ENCODE measurements around the gene ATG13.
A peak's percentile ranks its signal among the peaks of the same experiment; 100 is the strongest.

ATG13 gene

DNA sequence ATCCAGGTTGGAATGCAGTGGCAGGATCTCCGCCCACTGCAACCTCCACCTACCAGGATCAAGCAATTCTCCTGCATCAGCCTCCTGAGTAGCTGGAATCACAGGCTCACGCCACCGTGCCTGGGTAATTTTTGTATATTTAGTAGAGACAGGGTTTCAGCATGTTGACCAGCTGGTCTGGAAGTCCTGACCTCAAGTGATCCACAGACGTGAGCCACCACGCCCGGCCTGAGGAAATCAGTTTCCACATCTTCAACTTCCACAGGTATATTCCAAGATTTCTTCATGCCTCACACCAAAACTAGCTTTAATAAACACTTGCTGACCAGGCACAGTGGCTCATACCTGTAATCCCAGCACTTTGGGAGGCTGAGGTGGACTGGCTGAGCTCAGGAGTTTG, 8.0 kb upstream of the ATG13 start:
- DNase-seq = no peak

DNA sequence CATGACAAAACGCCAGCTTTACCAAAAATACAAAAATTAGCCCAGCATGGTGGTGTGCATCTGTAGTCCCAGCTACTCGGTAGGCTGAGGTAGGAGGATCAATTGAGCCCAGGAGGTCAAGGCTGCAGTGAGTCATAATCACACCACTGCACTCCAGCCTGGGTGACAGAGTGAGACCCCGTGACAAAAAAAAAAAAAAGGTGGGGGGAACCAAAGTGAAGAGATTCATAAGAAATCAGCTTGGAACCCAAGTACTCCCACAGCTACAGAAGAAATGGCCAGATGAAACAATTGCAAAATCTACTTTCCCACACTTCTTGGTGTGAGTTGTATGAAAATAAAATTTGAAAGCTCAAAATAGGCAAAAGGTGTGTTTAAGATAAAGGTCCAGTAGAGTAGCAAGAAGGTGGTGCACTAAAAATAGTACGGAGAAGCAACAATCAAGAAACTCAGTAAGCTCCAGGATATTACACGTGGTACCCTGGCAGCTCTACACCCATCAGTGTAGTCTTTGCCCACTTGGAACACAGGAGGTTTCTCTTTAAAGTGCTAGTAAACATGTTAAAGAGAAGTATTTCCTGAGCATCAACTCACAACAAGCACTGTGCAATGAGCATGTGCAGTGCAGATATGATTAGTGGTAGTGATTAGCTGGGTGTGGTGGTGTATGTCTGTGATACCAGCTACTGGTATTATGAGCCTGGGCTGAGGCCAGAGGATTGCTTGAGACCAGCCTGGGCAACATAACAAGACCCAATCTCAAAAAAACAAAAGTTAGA, 5.6 kb upstream of the ATG13 start:
- no peak for DNase-seq

DNA sequence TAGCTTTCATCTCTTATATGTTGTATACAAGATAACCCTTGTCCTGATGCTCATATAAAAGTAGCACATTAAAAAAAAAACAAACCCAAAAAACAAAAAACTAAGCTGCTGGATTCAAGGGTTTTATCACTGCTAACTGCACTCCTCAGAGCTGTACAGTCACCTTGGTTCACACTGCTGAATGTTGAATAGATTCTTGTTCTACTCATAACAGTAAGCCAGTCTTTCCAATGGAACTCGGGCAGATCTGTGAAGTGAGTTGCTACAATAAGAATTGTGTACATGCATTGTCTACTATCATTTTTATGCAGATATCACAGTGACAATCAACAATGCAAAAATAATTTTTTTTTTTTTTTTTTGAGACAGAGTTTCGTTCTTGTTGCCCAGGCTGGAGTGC, 5.0 kb upstream of the ATG13 start:
- DNase-seq = no peak

DNA sequence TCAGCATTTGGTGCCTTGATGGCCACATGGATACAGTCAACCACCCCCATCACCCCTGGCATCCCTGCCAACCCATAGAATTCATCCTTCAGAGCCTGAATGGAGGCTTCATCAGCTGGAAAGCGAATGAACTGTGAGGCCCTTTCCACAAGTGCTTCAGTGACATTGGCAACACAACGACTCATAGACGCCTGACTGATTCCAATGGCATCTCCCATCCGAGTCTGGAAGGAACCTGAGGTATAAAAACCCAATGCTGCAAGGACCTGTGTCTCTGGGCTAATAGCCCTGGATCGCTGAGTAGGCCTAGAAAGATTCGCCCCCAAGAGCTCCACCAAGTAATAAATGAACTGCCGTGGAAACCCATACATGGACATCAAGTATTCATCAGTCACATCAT, 1.6 kb upstream of the ATG13 start:
- DNase-seq = no peak

DNA sequence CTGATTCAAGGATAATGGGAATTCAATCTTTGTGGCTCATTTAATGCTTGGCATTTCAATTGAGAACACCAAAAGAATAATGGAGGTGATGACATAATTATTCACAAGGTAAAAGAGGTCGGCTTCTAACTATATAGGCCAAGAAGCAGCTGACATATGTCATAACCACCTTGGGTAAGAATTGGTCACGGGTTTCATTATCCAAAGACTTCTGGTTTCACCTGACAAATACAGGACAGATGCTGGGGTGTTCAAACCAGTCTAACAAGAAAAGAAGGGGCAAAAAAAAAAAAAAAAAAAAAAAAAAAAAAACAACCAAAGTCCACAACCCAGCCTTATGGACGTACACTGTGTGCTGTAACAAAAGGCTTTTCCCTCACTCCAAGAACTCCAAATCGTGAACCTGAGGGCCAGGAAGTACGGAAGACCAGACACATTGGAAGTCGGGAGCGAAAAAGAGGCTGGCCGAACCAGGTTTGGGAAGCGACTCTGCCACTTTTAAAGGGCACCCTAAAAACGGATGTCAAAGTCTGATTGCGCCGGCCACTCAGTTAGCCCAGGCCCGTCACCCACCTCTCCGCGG, 711 bp upstream of the ATG13 start:
- peak in 1 of 2 donors; percentile 34 for DNase-seq

DNA sequence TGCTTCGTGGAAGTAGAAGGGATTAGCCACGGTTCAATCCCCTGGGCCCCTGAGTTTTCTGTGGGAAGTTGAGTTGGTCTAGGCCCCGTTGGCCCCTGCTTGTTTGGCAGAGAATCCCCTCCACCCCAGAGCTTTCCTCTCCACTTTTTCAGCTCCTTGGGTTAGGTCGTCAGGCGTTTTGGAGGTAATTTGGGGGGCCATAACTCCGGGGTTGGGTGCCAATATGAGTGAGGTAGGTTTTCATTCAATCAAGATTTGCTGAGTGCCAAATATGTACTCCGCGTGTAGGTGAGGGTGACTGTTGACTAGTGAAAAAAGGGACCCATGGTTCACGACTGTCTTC, 590 bp downstream of the ATG13 start:
- no peak for DNase-seq

DNA sequence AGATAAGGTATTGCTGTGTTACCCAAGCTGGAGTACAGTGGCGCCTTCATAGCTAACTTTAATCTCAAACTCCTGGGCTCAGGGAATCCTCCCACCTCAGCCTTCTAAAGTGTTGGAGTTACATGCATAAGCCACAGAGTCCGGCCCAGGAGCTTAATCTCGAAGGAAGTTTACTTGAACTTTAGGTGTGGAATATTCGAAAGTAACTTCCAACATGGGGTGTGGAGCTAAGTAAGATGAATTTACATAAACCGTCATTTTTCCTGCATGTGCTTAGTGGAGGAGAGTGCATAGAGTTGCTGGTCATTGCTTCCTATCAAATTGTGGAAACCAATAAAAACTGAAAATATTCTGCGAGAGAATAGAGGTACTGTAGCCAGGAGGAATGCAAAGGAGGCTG, 1.5 kb downstream of the ATG13 start:
- DNase-seq = no peak

DNA sequence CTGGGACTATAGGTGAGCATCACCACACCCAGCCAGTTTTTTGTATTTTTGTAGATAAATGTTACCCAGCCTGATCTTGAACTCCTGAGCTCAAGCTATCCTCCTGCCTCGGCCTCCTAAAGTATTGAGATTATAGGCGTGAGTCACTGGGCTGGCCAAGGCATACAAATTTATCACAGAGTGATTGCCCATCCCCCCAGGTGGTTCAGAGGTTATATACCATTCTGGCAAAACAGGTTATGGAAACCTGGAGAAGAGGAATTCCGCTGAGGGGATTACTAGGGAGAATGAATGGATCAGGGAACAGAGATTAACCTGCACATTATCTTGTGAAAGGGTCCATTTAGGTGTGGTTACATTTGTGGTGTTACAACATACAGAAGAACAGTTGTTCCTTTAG, 8.1 kb downstream of the ATG13 start:
- DNase-seq = no peak

DNA sequence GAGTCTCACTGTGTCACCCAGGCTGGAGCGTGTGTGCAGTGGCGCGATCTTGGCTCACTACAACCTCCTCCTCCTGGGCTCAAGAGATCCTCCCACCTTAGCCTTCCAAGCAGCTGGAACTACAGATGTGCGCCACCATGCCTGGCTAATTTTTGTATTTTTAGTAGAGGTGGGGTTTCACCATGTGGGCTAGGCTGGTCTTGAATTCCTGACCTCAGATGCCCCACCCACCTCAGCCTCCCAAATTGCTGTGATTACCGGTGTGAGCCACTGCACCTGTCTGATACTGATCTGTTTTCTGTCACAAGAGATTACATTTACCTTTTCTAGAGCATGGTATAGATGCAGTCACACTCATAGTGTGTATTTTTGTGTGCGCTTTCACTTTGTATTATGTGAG, 11.6 kb downstream of the ATG13 start:
- DNase-seq = no peak

DNA sequence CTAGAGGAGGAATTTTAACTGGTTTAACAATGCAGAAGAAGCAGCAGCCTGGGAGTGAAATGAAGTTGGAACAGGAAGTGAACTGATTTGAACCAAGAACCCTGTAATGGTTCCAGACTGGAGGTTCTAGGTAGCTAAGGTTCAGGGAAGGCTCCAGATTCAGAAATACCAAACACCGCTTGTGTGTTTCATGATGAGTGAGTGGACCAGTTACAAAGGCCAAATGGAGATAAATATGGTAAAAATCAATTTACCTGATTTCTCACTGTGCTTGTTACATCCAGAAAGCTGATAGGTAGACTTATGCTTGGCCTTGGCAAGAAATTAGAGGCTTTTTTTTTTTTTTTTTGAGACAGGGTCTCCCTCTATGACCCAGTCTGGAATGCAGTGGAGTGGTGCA, 12.9 kb downstream of the ATG13 start:
- DNase-seq = no peak

DNA sequence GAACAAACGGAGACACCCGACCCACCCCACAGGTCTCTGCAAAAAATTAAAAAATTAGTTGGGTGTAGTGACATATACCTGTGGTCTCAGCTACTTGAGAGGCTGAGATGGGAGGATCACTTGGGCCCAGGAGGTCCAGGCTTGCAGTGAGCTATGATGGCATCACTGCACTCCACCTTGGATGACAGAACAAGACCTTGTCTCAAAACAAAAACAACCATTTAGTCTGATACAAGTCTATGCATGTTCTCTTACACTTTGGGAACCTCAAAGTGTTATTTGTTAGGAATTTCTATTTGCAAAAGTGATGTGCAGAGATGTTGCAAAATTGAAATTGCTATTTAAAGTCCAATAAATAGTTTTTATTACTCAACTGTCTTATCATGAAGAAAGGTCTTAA, 14.3 kb downstream of the ATG13 start:
- DNase-seq = no peak

DNA sequence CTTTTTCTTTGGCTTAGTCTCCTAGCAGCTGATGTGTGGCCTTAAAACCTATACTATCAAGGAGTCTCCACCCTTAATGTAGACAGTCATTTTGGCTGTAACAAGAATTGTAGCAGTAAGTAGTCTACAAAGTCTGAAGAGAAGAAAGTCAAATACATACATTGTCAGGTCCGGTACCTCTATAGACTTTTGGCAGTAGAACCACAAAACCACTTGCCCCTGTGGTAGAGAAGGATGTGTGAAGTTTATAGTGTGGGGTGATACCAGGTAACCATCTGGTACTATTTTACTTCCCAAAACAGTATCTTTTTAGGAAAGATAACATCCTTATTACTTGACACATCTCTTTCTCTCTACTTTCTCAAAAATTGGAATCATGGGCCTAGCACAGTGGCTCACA, 15.1 kb downstream of the ATG13 start:
- no peak for DNase-seq

DNA sequence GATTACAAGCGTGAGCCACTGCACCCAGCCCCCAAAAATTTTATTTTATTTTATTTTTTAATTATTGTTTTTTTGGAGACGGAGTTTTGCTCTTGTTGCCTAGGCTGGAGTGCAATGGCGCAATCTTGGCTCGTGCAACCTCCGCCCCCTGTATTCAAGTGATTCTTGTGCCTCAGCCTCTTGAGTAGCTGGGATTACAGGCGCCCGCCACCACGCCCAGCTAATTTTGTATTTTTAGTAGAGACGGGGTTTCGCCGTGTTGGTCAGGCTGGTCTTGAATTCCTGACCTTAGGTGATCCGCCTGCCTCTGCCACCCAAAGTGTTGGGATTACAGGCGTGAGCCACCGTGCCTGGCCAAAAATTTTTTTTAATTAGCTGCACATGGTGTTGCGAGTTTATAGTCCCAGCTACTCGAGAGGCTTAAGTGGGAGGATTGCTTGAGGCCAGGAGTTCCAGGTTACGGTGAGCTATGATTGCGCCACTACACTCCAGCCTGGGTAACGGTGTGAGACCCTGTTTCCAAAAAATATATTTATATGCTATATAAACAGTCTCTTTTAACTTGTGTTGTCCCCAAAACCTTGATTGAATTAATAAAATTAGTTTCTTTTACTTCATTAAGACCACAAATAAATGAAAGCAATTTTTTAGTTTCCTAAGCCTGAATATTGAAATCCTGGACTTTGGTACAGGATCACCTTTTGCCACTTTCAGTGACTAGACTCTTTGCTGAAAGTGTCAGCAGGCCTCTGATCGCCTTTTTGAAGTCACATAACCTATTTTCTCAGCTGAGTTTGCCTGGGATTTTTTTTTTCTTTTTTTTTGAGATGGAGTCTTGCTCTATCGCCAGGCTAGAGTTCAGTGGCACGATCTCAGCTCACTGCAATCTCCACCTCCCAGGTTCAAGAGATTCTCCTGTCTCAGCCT, 16.2 kb downstream of the ATG13 start:
- no peak for DNase-seq

DNA sequence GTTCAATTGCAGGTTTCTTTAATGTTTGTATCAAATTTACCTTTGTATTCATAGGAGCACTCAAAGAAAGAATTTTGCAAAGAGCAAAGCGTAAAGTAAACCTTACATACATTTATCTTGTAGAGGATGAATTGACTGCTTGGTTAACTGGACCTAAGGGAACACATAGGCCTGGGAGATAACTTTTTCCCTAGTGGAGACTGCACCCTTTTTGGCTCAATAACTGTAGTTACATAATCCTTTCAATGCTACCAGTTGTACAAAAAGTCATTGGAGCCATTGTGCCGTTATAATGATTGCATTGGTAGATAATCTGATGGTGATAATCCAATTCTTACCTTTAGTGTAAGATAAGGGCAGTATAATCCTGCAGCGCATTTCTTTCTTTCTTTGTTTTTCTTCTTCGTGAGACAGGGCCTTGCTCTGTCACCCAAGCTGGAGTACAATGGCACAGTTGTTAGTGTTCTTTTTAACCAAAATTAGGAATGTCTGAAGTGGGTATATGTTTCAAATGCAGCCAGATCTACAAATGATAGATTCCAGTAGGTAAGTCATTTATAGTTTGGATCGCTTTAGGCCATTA, 18.3 kb downstream of the ATG13 start:
- no peak for DNase-seq

DNA sequence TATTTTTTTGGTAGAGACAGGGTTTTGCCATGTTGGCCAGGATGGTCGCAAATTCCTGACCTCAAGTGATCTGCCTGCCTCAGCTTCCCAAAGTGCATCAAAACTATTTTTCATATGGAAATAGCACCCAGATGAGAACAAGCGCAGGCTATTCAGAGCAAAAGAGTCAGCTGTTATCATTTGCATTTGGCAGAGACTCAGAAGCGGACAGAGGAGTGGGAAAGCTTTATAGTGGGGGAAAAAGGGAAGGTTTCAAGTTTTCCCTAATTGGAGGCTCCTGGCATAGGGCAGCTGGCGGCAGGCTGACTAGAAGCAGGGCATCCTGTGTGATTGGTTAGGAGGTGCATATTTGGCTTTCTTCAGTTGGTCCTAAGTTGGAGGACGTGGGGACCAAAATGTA, 20.2 kb downstream of the ATG13 start:
- DNase-seq = no peak

DNA sequence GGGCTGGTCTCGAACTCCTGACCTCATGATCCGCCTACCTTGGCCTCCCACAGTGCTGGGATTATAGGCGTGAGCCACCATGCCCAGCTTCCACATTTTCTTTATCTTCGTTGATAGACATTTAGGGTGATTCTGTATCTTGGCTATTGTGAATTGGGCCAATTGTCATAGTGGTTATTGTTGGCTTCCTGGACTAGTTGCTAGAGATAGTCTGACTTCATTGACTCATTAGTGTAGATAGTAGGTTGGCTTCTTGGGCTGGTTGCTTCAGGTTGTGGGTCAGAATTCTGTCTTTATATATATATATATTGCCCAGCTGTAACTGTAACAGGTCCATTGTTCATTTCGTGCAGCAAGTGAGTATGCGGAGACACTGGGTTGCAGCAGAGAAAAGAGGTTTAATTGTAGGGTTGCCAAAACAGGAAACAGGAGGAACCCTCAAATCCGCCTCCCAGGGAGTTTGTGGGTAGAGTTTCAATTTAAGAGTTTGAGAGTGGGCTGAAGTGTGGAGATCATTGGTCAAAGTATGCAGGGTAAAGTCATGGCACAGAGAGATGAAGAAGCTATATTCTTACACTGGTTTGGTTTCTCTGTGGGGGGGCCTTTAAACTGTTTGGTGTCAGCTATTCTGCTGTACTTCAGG, 22.0 kb downstream of the ATG13 start:
- no peak for DNase-seq

DNA sequence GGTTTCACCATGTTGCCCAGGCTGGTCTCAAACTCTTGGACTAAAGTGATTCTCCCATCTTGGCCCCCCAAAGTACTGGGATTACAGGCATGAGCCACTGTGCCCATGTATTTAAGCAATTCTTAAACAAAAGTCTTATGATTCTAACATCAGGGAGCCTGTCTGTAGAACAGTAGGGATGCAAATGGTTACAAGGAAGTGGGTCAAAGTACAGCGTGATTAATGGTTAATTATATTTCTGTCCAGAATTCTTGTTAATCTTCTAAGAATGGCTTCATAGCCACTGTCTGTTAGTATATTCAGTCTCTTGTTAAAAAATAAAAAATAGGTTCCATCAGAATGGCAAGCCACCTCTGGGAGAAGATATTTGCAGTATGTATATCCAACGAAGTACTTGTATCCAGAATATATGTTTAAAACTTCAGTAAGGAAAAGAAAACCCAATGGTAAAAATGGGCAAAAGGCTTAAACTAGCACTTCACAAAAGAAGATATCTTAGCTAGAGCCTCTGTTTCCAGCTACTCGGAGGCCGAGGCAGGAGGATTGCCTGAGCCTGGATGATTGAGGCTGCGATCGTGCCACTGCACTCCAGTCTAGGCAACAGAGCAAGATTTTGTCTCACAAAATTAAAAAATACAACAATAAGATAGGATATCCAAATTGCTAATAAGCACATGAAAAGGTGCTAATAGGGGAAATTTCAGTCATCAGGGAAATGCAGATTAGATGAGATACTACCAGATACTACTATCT, 22.9 kb downstream of the ATG13 start:
- no peak for DNase-seq

DNA sequence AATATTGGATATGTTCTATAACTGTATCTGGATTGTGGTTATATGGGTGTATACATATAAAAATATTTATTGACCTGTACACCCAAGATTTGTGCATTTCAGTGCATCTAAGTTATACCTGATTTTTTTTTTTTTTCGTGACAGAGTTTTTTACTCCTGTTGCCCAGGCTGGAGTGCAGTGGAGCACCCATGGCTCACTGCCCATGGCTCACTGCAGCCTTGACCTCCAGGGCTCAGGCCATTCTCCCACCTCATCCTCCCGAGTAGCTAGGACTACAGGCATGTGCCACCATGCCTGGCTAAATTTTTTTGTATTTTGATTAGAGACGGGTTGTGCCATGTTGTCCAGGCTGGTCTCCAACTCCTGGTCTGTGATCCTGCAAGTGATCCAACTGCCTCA, 24.3 kb downstream of the ATG13 start:
- DNase-seq = no peak

DNA sequence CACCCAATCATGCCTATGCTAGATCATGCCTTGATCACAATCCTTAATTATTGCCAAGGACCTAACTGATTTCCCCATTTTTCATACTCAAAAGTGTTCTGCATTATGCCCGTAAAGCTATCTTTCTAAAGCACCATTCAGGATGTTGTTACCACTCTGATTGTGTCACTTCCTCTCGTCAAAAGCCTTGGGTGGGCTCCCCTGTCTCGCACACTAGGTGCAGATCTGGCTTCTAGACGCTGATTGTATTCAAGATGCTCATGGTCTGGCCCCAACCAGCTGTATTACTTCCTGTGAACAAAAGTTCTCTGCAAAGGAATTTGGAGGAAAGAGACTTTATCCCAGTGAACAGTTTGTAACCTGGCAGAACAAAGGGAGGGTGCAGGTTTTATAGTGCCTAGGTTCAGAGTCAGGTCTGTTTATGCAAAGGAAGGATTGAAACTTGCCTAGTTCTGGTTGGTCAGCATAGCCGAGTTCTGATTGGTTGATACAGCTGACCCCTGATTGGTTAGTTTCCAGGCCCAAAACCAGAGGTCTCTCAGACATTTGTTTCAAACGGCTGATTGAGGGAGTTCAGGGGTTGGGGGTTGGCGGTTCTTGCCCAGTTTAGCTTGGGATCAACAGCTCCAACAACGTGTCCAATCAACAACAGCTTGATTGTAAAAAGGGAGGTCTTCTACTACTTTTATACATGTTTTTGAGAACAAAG, 25.4 kb downstream of the ATG13 start:
- DNase-seq = no peak

DNA sequence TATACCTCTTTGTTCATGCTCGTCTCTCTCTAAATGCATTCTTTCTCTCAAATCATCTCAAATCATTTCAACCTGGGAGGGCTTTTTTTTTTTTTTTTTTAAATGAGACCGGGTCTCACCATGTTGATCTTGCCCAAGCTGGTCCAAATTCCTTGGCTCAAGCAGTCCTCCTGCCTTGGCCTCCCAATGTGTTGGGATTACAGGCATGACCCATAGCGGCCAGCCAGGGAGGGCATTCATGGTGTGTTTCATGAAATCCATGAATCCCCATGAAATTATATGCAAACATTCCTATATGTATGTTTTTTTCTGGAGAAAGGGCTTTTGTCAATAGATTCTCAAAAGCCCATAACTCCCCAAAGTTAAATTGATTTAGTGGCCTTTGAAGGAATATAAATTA, 26.2 kb downstream of the ATG13 start:
- DNase-seq = no peak

DNA sequence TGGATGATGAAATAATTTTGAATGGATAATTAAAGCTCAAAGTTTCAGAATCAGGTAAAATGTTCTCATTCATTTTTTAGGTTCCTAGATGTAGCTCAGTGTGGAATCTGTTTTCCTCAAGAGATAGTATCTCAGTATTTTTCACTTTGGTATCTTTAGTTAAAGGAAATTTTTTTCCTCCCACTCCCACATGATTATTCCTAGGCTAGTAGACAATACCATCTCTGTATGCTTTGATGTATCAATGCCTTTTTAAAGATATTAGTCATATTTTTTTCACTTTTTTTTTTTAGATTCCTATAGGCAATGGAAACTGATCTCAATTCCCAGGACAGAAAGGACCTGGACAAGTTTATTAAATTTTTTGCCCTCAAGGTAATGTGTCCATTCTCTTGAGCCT, 26.6 kb downstream of the ATG13 start:
- DNase-seq = no peak
